ELR (cell line): ENCODE data around the gene RAP1GAP2.
"Not testable (repeated sequence)": the region's sequence is repeated elsewhere in the genome, so short reads cannot be mapped to it uniquely, and the experiment has no call there.

Source experiments
- DNase-seq: peaks from one replicate; pipeline ENCODE4 v3.0.0-alpha.2; 2015; ENCODE audit warnings: low read depth

Gene RAP1GAP2

DNA sequence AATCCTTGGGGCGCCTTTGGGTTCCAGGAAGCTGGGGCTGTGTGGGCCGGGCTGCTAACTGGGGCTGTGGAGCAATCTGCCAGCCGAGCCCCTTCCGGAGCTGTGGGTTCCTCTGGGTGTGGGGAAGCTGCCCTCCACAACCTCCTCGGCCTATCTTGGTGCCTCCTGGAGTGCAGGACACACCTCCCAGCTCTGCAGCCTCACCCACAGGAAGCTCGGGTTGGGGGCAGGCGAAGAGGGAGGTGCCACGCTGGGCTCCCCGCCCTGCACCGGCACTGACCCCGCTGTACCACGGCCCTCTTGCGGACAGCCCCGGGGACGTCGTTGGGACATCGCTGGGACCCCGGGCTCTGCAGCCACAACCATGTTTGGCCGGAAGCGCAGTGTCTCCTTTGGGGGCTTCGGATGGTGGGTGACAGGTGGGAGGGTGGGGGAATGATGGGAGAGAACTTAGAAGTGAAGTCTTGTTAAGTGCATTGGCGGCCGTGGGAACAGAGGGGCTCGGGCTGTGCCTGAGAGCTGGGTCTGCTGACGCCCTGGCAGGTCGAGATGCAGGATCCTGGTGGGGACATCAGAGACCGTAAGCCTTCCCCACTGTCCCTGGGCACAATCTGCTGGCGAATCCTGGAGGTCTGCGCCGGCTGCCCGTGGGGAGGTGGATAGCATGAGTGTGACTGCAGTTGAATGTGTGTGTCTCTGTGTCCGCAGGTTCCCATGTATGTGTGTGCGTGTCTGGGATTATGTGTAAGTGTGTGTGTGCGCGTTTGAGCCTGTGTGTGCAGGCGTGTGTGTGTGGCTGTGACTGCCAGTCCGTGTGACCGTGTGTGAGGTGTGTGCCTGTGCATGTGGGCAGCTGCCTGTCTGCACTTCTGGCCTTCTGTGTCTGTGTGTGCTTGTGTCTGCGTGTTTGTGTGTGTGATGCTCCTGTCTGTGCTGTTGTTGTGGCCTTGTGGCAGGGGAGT lies at the start of gene RAP1GAP2:
TSS of gene RAP1GAP2 (plus strand) at position 275 of the 962 bp plus-strand sequence. CDS start at position 365, 90 bp downstream.
- DNase-seq: no peak

DNA sequence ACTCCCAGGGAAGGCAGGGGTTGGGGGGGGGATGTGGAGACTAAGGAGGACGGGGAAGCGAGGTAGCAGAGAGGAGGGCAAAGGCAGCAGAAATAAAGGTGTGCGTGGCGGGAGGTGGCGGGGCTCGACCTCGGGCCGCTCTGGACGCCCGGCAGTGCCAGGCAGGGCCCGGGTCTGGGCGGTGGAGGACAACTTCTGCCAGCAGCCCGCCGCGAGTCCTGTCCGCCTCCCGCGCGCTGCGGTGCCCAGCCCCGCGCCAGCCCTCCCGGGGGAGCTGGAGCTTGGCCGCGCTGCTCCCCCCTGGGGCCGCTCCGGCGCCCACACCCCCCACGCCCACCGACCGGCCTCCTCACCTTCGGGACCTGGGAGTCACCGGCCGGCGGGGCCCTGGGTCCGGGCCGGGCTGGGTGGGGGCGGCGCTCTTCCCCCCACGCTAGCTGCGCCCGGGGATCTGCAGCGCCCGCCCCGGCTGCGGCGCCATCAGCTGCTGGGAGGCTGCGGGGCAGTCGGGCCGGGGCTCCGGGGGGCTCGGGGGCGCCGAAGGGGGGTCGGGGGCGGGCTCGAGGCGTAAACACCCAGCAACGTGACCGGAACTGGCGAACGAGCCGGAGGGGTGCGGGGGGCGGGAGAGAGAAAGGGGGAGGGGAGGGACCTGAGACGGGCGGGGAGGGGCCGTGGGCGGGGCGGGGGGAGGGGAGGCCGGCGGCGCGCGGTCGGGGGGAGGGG lies 47.0 kb upstream of the RAP1GAP2 start, which contains the start of gene CCDC92B:
TSS of gene CCDC92B (minus strand) at position 595 of the 726 bp plus-strand sequence. CDS start 14,507 bp downstream, outside the sequence.
- DNase-seq: no peak

DNA sequence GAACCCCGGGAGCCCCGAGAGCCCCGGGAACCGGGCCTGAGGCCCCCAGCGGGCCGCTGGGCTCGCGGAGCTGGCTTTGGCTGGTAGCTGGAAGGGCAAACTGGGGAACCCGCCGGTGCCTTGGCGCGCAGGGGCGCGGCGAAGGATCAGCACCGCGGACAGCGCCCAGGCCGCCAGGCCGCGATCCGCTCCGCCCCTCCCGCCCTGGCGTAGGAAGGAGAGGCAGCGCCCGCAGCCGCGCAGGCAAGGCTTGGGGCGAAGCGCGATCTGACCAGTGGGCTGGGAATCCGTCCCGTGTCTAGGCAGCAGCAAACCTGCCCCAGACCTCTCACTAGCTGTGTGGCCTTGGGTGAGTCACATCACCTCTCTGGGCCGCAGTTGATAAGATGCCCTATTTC lies 46.5 kb upstream of the RAP1GAP2 start:
- peak; percentile 70 for DNase-seq

DNA sequence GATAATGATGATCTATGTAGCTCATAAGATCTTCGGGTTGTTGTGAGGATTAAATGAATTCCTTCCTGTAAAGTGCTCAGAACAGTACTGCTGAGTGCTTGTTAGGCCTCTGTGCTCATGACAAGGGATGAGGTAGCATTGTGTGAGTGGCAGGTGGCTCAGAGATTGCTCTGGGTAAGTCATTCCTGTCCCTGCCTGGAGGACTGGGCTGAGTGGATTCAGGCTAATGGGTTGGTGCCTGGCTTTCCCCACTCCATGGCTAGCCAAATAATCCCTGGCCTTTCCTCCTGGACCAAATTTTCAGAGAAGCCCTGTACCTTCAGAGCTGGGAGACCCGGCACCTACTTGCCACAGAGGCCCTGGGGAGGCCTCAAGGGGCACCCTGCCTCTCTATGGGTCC lies 45.5 kb upstream of the RAP1GAP2 start:
- DNase-seq: no peak

DNA sequence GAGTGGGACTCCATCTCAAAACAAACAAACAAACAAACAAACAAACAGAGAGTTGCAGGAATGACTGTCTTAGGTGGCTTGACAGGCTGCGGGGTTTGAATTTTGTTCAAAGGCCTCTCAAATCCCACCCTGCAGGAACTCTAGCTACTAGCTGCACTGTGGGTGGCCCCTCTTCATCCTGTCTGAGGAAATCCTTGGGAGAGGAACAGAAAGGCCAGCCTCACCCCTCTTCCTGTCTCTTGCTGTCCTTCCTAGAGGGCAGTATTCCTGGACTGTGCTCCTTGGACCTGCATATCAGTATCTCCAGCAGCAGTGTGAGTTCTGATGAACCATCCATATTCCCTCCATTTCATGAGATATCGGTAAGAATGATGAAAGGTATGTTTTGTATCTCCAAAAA lies 44.7 kb upstream of the RAP1GAP2 start:
- DNase-seq: no peak

- no peak for DNase-seq
Observed at GRCh38 chr17:2755891-2756724, 40.1 kb upstream of the RAP1GAP2 start.

DNA sequence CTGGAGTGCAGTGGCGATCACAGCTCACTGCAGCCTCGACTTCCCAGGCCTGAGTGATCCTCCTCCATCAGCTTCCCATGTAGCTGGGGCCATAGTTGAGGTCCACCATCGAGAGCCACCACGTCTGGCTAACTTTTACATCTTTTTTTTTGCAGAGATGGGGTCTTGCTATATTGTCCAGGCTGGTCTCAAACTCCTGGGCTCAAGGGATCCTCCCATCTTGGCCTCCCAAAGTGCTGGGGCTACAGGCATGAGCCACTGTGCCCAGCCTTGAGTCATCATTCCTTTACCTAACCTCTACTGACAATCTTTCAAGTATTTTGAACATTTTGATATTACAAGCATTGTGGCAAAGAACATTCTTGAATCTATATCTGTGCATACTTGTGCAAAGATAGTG lies 37.4 kb upstream of the RAP1GAP2 start:
- no peak for DNase-seq

DNA sequence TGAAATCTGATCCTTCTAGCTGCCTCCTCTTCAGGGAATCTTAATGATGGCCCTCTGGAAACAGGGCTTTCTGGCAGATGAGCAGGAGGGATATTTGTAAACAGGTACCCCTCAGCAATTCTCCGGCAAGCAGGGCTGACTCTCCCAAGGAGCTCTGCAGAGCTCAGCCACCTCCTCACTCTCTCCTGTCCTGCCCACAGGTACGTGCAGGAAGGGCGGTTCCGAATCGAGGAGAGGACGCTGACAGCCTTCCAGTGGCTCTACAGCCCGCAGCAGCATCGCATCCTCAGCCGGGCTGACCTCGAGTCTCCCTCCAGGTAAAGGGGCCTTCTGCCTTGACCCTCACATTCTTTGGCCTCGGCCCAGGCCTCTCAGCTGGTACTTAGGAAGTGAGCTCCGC lies 26.1 kb upstream of the RAP1GAP2 start:
- DNase-seq: no peak

DNA sequence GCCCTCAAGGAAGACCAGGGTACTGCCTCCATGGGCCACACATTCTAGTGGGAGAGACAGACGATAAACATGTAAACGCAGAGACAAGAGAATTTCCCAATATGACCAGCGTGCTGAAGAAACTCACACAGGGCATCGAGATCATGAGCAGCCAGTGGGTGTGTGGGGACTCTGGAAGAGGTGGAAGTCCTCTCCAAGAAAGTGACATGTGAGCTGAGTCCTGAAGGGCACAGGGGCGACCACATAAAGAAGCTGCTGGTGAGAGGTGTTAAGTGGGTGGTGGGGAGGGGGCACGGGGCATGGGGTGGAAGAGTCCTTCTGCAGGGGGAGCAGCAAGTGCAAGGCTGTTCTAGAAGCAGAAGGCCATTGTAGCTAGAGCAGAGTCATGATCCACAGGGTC lies 21.0 kb upstream of the RAP1GAP2 start:
- DNase-seq: no peak

DNA sequence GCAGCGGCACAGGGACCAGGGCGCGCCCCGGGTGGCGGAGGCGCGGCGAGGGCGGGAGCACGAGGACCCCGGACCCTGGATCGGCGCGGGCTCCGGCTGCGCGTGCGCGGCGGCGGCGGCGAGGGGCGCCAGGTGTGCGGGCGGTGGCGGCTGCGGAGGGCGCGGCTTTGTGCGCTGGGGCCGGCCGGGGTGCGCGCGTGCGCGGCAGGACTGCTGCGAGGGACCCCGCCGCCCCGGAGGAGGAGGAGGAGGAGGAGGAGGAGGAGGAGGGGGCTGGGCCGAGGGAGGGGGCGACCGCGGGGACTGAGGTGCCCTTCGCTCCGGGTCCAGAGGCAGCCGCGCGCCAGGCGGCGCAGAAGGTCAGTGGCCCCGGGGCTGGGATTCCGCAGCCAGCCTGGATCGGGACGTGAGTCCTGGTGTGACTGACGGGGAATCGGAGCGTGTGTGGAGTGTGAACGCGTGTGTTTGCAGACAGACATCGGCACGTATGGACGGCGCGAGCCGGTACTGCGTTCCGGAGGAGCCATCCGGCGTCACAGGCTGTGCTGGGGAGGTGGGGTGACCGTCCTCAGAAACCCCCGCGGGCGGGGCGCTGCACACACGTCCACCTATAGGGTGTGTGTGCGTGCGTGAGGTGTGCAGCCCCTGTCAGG lies 19.5 kb upstream of the RAP1GAP2 start:
- DNase-seq: no peak

DNA sequence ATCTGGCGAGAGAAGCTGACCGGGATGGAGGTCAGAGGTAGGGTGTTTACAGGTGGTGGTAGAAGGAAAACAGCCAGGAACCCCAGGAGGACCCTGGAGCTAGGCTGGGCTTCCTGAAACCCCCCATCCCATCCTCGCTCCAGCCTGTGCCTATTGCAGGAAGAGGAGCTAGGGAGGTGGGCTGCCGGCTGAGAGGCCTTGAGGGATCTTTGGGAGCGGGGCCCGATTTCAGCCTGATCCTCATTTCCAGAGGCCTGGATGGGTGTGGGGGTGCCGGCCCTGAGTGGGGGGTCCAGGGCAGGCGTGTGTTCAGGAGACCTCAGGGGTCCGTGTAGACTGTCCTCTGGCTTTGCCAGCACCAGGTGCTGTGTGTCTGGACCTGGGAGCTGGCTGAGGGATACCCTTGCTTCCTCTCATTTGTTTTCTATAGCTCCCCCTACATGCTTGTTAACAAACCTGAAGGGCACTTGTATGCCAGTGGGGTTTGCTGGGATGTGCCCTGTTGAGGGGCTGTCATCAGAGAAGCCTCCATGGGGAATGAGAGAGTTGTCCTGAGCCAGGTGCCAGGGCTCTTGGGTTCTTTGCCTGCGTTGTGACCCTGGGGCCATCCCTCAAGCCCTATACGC lies 18.9 kb upstream of the RAP1GAP2 start:
- DNase-seq: no peak

- no peak for DNase-seq
Observed at GRCh38 chr17:2778489-2778888, 17.7 kb upstream of the RAP1GAP2 start.

DNA sequence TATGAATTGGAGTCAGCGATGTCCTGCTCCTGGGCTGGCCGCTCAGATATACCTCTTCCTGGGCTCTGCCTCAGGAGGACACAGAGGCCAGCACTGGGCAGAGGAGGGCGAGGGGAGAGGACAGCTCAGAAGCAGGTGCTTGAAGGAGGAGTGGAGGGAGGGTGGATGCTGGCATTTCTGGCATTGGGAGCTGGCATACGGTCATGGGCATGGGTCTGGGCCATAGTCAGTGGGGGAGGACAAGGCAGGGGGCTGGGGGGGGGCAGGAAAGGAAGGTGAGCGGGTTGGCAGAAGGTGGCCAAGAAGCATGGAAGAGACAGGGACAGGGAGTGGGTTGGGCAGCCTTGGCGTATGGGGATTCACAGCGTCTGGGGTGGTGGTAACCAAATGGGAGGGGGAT lies 16.7 kb upstream of the RAP1GAP2 start:
- no peak for DNase-seq

GRCh38 chr17:2780256-2780655 lies 16.0 kb upstream of the RAP1GAP2 start:
- DNase-seq: no peak

GRCh38 chr17:2780931-2781454 lies 15.2 kb upstream of the RAP1GAP2 start:
- no peak for DNase-seq

GRCh38 chr17:2781598-2781997 lies 14.6 kb upstream of the RAP1GAP2 start:
- not testable (repeated sequence) for DNase-seq

- peak; percentile 30 for DNase-seq
Observed at GRCh38 chr17:2782055-2782454, 14.2 kb upstream of the RAP1GAP2 start.

DNA sequence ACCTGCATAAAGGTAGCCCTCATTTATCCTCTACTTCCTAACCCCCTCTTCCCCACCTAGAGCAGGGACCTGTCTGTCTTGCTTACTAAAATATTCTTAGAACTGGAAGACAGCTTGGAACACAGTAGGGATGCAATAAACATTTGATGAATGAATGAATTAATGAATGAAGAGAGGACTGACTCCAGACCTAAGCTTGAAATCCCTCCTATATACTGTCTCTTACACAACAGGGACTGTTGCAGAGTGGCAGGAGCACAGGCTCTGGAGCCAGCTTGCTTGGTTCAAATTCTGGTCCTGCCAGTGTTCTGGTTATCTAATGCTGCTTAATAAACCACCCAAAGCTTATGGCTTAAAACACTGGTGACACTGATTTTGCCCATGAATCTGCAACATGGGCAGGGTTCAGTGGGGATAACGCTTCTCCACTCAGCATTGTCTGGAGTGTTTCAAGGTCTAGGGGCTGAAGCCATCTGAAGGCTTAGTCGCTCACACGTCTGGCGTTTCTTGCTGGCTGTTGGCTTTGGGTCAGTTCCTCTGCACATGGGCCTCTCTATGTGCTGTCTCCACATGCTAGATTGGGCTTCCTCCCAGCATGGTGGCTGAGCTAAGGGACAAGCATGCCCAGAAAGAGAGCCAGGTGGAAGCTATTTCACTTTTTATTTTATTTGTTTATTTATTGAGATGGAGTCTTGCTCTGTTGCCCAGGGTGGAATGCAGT lies 12.8 kb upstream of the RAP1GAP2 start:
- DNase-seq: no peak

DNA sequence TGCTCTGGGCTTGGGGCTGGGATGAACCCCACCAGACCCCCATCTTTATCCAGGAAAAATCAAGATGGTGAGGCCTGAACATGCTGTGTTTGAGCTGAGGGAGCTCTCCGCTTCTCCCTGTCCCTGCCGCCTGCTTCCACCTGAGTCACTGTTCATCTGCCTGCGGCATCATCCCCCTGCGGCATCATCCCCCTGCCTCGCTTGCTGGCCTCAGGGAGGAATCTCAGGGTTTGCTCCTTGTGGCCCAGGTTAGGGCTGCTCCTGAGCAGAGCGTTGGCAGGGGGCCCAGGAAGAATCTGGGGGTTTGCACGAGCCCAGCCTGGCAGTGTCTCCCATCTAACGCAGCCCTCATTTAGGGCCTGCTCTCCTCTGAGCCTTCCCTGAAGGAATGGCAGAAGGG lies 11.4 kb upstream of the RAP1GAP2 start:
- DNase-seq: no peak

DNA sequence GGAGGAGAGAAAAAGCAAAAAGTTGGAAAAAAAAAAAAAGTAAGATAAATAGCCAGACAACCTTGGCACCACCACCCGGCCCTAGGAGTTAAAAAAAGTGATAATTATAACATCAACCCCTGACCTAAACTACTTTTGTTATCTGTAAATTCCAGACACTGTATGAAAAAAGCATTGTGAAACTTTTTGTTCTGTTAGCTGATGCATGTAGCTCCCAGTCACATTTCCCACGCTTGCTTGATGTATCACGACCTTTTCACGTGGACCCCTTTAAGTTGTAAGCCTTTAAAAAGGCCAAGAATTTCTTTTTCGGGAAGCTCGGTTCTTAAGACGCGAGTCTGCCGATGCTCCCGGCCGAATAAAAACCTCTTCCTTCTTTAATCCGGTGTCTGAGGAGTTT lies 10.9 kb upstream of the RAP1GAP2 start:
- not testable (repeated sequence) for DNase-seq
